HG03280 (cell line): ENCODE measurements around the gene MILR1.
"Not testable (repeated sequence)": the region's sequence is repeated elsewhere in the genome, so short reads cannot be mapped to it uniquely, and the experiment has no call there.

Source experiments
- ATAC-seq: cut with Tn5 transposase; IDR thresholded peaks from one replicate; pipeline ENCODE4 v1.9.1; 2021; ENCODE audit warnings: mild to moderate bottlenecking, moderate library complexity; ENCODE audit not compliant: unreplicated experiment

MILR1 gene

DNA sequence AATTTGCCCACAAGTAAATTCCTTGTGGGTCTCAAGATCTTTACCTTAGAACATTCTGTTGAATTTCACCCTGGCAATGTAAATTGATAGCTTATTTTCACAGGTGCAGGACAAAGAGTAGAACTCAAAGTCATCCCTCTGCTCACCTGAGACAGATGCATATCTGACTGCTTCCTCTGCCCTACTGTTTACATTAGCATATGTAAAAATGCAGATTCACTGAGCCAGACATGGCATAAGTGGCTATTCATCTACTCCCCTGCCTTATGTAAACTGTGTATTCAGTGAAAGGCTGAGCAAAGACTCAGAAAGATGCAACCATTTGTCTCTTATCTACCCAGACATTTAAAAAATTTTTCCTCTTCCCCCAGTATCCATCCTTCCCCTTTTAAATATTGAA is 22.3 kb upstream of the MILR1 start:
- no peak for ATAC-seq

- ATAC-seq: no peak
Measured at GRCh38 chr17:64428406-64428805, 20.5 kb upstream of the MILR1 start.

DNA sequence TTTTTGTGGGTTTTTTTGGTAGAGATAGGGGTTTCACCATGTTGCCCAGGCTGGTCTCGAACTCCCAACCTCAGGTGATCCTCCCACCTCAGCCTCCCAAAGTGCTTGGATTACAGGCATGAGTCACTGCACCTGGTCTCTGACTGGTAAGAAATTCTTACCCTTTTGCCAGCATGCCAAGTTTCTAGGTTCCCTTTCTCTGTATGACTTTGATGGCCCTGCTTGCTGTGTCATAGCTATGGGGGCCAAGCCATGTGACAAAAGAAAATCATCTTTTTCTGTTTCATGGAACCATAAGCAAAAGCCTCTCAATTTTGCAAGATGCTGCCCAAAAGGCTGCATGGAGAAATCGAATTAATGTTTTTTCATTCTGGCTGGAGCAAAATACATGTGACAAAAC is 18.9 kb upstream of the MILR1 start:
- ATAC-seq: not testable (repeated sequence)

- no peak for ATAC-seq
Measured at GRCh38 chr17:64431534-64431933, 17.4 kb upstream of the MILR1 start.

DNA sequence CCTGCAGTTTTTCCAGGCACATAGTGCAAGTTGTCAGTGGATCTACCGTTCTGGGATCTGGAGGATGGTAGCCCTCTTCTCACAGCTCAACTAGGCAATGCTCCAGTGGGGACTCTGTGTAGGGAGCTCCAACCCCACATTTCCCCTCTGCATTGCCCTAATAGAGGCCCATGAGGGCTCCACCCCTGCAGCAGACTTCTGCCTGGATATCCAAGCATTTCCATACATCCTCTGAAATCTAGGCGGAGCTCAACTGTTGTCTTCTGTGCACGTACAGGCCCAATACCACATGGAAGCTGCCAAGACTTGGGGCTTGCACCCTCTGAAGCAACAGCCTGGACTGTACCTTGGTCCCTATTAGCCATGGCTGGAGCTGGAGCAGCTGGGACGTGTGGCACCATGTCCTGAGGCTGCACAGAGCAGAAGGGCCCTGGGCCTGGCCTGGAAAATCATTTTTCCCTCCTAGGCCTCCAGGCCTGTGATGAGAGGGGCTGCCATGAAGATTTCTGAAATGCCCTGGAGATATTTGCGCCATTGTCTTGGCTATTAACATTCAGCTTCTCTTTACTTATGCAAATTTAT is 10.9 kb upstream of the MILR1 start:
- no peak for ATAC-seq

DNA sequence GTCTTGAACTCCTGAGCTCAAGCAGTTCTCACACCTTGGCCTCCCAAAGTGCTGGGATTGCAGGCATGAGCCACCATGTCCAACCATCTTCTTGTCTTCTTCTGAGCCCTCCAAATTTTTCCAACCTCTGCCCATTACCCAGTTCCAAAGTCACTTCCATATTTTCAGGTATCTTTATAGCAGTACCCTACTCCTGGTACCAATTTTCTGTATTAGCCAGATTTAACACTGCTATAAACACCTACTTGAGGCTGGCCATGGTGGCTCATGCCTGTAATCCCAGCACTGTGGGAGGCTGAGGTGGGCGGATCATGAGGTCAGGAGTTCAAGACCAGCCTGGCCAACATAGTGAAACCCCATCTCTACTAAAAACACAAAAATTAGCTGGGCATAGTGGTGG is 9.4 kb upstream of the MILR1 start:
- not testable (repeated sequence) for ATAC-seq

GRCh38 chr17:64439956-64440355 is 9.0 kb upstream of the MILR1 start:
- ATAC-seq: no peak

DNA sequence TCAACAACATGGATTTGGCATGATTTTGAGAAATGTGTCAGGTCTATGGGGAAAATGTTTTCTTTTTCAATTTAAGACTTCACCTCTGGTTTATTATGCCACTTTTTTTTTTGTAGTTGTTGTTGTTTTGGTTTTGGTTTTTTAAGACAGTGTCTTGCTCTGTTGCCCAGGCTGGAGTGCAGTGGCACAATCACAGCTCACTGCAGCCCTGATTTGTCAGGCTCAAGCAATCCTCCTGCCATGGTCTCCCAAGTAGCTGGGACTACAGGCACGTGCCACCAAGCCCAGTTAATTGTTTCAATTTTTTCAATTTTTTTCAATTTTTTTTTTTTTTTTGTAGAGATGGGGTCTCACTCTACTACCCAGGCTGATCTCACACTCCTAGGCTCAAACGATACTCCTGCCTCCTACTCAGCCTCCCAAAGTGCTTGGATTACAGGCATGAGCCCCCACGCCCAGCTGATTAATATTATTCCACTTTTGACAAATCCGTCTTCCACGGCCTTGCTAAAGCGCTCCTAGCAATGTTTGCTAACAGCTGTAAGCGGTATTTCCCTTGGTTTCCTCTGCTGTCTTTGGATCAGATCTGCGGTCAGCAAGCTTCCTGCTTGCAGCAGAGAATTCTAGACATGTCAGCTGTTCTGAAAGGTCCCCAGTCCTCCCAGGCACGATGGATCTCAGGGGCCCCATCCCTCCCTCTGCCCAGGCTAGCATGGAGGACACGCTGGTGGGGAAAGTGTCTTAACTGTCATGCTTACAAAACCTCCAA is 7.0 kb upstream of the MILR1 start:
- no peak for ATAC-seq

- ATAC-seq: no peak
Measured at GRCh38 chr17:64442541-64442971, 6.4 kb upstream of the MILR1 start.

DNA sequence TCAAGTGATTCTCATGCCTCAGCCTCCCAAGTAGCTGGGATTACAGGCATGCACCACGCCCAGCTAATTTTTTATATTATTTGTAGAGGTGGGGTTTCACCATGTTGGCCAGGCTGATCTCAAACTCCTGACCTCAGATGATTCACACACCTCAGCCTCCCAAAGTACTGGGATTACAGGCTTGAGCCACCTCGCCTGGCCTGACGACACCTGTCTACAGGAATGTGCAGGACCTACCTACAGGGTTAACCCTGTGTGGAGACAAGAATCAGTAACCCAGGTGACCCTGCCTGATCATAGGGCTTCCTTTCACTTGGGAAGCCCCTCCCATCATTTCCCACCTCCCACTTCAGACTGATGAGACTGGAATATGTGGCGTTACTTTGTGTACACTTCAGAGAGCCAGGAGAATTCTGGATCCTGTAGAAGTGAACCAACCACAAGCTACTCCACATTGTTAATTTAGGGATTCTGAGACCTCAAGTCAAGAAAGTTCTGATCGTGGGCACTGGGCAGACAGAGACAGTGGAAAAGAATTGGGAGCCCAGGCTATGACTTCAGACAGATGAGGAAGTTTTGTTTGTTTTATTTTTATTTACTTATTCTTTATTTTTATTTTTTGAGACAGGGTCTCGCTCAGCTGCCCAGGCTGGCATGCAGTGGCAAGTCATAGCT is 5.7 kb upstream of the MILR1 start:
- ATAC-seq: no peak

- no peak for ATAC-seq
Measured at GRCh38 chr17:64447526-64447925, 1.4 kb upstream of the MILR1 start.

DNA sequence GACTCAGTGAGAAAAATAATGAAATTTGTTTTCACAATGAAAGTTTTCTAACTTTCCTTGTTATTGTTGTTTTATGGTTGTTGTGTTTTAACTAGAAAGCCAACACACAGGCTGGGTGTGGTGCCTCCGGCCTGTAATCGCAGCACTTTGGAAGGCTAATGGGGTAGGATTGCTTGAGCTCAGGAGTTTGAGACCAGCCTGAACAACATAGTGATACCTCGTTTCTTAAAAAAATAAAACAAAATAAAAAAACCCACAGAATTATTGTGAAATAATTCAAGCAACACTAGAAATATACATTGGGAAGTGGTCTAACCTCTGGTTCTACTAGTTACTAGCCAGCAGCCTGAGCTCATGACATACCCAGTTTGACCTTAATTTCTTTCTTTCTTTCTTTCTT is 630 bp downstream of the MILR1 start:
- ATAC-seq: no peak

GRCh38 chr17:64455993-64456885 is 7.3 kb downstream of the MILR1 start:
- no peak for ATAC-seq

DNA sequence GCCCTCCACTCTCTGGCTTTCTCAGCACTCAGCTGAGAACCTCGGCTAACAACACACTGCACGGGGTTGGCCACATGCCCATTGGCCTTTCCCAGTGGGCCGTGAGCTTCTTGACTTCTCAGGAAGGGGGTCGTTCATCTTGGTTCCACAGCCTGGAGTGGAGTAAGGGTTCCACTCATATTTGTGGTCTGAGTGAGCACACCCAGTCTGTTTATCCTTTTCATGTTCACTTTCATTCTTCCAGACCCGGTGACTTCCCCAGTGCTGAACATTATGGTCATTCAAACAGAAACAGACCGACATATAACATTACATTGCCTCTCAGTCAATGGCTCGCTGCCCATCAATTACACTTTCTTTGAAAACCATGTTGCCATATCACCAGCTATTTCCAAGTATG is 8.2 kb downstream of the MILR1 start:
- ATAC-seq: no peak

- ATAC-seq: no peak
Measured at GRCh38 chr17:64458756-64459155, 9.8 kb downstream of the MILR1 start.

DNA sequence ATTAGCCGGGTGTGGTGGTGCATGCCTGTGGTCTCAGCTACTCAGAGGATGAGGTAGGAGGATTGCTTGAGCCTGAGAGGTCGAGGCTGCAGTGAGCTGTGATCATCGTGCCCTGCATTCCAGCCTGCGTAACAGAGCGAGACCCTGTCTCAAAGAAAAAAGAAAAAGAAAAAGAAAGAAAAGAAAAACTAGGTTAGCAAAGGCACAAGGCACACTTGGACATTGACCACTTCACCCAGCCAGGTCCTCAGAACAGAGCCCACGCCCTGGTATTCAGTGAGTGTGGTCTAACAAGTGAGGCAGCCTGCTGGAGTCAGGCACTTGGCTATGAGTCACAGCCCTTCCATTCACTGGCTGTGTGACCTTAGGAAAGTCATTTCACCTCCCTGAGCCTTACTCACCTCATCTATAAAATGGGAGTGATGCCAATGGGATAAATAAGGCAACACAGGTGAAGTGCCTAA is 10.4 kb downstream of the MILR1 start:
- no peak for ATAC-seq

DNA sequence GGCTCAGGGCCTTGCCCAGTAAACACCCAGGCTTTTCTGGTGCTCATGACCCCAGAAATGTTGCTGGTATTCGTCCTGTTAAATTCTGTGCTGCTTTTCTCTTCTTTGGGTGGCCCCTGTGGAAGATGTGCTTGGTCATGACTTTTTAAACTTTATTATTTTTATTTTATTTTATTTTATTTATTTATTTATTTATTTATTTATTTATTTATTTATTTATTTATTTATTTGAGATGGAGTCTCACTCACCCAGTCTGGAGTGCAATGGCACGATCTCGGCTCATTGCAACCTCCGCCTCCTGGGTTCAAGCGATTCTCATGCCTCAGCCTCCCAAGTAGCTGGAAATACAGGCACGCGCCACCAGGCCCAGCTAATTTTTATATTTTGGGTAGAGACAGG is 10.9 kb downstream of the MILR1 start:
- not testable (repeated sequence) for ATAC-seq

DNA sequence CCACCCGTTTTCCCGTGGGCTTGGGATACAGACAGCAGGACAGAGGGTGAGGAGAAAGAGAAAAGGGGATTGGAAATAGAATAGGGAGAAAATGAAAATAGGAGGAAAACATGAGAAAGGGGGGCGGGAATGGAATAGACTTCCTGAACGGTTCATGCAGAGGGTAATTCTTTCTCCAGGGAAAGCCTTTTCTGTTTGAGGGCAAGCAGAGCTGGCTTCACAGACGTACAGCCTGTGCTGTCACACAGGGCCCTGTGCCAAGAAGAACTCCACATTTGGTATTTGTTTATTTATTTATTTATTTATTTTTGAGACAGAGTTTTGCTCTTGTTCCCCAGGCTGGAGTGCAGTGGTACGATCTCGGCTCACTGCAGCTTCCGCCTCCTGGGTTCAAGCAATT is 12.0 kb downstream of the MILR1 start:
- no peak for ATAC-seq

DNA sequence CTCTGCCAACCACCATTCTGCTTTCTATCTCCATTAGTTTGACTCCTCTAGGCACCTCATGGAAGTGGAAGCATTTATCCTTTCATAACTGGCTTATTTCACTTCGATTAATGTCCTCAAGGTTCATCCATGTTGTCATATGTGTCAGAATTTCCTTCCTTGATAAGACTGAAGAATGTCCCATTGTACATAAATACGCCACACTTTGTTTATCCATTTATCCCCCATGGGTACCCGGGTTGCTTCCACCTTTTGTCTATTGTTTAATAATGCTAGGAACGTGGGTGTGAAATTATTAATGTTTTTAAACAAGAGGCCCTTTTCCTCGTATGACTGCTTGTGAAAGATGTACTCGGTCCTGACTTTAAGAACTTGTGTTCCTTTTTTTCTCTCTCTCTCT is 12.9 kb downstream of the MILR1 start:
- no peak for ATAC-seq

GRCh38 chr17:64466019-64466735 is 17.3 kb downstream of the MILR1 start:
- ATAC-seq: no peak
